Erythroblast (primary cell): Measurements from ENCODE around the gene SATB2.

Experiments used
- GATA1 ChIP-seq: IDR thresholded peaks from 2 replicates; pipeline ENCODE4 v1.6.1; 2011; ENCODE audit warnings: low read depth, mild to moderate bottlenecking, control low read depth, low read length, moderate library complexity
- POLR2A ChIP-seq: IDR thresholded peaks from 2 replicates; pipeline ENCODE4 v1.6.1; 2011; ENCODE audit warnings: mild to moderate bottlenecking, low read length

DNA sequence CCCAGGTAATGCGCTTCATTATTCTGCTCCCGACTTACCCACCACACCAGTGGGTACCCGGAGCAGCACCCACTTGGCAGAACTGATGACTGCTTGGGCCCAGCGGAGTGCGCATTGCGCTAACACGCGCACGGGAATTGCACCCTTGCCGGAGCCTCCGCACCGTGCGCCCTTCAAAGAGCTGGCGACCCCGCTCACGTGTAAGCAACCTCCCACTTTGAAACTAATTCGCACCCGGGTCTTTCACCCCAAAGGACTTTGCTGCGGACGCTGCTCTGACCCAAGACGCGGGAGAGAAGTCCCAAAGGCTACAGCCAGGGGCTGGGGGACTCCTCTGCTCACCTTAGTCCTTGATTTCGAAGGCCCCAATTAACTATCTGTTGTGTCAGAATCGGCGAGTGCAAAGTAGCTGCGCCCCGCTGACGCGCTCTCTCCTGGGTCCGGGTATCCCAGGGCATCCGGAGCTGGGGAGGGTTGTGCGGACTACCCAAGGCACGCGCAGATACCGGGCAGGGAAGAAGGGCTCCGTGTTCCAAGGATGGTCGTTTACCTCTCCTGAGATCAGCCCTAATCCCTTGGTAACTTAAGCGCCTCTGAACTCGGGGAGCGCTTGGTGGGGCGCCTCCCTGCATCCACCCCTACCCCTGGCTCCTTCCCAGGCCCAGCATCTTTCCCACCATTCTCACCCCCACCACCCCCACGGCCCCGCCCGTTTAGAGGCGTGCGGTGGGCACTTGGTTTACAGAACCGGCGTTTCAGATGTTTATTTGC, 13.1 kb upstream of the SATB2 start:
- TF ChIP-seq POLR2A, result no peak
- no peak for TF ChIP-seq GATA1
